ENCODE measurements around the gene PHAF1.

PHAF1 gene

DNA sequence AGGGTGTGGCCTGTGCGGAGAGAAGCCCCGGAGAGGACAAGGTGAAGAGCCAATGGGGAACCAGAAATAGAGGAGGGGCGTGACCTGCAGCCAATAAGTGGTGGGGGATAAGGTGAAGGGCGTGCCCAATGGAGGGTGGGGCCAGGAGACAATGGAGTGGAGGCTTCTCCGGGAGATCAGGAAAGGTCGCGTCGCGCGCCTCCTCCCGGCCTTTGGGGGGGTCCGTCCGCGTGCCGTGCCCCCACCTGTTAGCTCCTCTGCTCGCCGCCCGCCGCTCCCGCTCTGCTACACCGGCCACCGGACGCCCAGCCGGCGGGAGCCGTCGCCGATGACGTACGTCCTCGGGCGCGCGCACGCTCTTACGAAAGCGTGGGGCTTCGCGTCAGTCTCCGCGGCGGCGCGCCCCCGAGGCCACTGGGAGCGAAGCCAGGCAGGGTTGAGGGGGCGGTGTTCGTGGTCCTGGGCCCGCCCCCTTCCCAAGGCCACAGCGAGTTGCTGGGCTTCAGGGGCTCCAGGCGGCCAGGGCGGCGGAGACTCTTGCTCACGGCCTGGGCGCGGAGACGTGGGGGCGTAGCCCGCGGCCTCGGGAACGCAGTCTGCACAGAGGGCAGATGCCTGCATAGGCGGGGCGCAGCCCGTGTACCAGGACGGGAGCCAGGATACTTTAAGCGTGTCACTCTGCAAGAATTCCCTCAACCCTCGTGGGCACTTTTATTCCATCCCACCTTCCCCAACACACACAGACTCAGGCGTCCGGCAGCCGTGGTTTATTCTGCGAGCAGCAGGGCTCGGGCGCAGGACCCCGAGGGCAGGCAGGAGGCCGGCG, 74.1 kb downstream of the PHAF1 start, which contains the start of gene MATCAP1:
Gene MATCAP1, minus strand, starts transcription at position 337 of the 826 bp plus-strand sequence. CDS start 3,353 bp downstream, outside the sequence.
- DNase-seq: peak; percentile 83

- no peak for DNase-seq
These were observed 74.8 kb downstream of the PHAF1 start for GRCh38 chr16:67184453-67184994.

GRCh38 chr16:67184995-67185650, 75.4 kb downstream of the PHAF1 start:
- DNase-seq: no peak

- DNase-seq: no peak
These were observed 76.0 kb downstream of the PHAF1 start for GRCh38 chr16:67185651-67186134.

- no peak for DNase-seq
These were observed 76.8 kb downstream of the PHAF1 start for GRCh38 chr16:67186550-67186950.

DNA sequence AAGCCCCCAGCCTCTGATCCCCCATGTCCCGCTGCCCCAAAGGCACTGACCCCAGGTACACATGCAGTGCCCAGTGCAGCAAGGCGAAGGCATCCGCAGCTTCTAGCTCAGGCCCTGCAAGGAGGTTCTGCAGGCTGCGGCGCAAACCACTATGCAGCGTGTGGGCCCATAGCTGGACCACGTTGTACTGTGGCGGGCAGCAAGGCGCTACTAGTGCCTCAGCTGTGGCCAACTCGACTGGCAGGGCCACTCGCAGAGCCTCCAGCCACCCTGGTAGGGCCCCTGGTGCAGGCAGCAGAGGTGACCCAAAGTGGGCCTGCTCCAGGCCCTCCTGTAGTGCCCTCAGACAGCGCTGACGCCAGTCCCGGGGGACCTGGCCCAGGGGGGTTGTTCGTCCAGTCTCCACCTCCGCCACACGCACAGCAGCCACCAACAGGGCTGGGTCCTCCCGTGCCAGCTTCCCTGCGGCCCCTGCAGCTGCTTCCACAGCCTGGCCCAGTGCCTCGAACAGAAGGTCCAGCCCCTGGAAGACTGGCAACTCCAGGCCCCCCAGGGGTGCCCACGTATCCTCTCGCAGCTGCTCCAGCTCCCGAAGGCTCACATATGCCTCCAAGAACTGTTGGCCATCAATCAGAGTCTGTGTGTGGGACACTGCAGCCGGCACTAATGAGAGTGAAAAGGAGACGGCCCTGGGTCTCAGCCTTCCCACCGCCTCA, 77.6 kb downstream of the PHAF1 start:
- no peak for DNase-seq

GRCh38 chr16:67188323-67188722, 78.6 kb downstream of the PHAF1 start:
- DNase-seq: no peak

- DNase-seq: no peak
These were observed 79.1 kb downstream of the PHAF1 start for GRCh38 chr16:67188798-67189197.

DNA sequence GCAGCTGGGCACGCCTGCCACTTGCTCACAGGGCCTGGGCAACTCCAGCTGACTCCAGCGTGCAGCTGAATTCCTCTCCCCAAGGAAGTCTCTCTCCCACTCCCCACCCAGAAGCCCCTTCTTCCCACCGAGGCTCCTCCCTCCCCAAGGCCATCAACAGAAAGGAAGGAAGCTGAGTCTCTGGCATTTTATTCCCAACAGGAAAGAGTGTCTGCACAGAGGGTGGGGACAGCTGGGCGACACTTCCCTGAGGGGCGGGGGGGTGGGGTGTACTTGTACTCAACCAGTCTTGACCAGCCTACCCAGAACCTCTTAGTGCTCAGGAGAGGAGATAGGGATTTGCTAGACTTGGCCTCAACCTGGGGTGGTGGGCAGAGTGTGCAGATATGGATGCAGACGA, 80.3 kb downstream of the PHAF1 start, which contains the start of gene EXOC3L1:
Gene EXOC3L1, minus strand, starts transcription at position 96 of the 400 bp plus-strand sequence. CDS start 460 bp downstream, outside the sequence.
- no peak for DNase-seq

GRCh38 chr16:67190448-67191399, 81.0 kb downstream of the PHAF1 start:
- no peak for DNase-seq

- no peak for DNase-seq
These were observed 81.8 kb downstream of the PHAF1 start for GRCh38 chr16:67191411-67191994.

DNA sequence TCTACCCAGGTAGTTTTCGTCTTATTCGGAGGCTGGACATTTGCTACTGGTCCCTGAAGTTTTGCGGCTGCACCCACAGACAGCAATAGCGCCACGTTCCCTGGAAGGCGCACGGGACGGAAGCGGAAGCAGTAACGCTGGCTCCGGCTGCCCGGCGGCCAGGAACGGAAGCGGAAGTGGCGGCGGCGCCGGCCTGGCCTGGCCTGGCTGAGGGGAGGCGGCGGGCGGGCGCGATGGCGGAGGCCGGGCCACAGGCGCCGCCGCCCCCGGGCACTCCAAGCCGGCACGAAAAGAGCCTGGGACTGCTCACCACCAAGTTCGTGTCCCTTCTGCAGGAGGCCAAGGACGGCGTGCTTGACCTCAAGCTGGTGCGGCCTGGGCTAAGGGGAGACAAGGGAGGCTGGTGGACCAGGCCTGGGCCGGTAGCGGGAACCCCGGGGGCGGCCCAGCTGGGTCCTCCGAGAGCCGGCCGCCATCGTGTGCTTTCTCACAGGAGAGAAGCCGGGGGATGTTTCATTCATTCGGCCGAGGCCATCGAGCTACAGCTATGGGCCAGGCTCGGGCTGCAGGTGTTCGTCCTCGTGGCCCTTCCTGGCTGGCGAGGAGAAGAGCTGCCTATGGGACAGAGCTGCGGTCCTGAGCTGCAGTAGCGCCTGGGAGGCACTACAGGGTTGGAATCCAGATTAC, 82.4 kb downstream of the PHAF1 start, which contains the start of gene E2F4:
Gene E2F4, plus strand, starts transcription at position 161 of the 687 bp plus-strand sequence. Its CDS starts 73 bp downstream, at position 234.
- no peak for DNase-seq

DNA sequence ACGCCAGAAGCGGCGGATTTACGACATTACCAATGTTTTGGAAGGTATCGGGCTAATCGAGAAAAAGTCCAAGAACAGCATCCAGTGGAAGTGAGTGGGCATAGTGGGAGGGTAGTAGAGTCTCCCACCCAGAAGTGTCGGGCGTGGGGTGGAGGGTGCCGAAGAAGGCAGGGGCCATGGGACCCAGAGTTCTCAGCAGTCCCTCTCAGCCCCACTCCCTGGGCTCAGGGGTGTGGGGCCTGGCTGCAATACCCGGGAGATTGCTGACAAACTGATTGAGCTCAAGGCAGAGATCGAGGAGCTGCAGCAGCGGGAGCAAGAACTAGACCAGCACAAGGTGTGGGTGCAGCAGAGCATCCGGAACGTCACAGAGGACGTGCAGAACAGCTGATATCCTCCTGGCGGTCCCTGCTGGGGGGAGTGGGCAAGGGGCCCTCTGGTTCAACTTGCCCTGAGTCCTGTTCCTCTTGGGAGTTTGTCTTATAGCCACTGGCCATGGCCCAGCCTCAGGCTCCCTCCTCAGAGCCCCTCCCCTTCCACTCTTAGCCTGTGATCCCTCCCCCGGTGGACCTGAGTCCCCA, 83.1 kb downstream of the PHAF1 start:
- no peak for DNase-seq

DNA sequence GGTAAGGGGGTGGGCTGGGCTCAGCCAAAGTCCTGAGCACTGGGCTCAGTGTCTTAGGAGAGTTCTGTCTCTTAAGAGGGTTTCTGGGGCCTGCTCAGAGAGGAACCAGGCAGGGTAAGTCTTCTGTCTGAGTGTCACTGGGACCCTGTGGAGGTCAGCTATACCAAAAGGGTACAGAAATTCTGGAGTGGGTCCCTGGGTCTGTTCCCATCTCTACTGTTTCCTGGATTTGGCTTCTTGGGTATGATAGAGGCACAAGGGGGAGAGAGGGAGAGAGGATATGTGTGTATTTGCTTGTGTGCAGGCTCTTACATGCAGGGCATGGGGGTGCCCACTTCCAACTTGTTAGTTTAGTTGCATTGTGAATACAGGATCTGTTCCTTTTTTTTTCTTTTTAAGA, 83.8 kb downstream of the PHAF1 start:
- no peak for DNase-seq

- DNase-seq: no peak
These were observed 84.5 kb downstream of the PHAF1 start for GRCh38 chr16:67194260-67194659.

DNA sequence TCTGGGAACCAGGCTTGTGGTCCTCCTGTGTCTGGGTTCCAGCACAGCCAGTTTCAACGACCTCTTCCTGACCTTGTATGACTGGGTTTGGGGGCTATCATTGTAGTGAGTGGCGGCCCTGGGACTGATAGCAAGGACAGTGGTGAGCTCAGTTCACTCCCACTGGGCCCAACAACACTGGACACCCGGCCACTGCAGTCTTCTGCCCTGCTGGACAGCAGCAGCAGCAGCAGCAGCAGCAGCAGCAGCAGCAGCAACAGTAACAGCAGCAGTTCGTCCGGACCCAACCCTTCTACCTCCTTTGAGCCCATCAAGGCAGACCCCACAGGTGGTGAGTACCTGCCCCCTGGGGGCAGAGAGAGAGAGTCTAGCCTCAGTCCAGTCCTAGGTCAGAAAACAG, 85.9 kb downstream of the PHAF1 start:
- no peak for DNase-seq

DNA sequence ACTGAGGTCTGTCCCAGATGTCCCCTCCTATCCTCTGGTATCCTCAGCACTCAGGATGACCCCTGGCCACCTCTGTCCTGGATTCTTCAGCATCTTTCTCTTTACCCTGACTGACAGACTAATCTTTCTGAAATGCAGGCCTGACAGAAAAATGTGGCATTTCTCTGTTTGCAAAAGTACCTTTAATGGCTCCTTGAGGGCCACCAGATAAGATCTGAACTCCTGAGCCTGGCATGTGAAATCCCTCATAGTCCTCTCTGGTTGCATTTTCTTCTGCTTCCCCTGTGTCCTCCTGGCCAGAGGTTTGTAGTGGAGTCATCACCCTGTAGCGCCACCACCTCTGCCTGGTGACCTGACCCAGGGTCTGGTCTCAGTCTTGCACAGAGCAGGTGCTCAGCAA, 87.1 kb downstream of the PHAF1 start:
- no peak for DNase-seq

GRCh38 chr16:67197704-67198103, 88.0 kb downstream of the PHAF1 start:
- no peak for DNase-seq

All from NCI-H2081 treated with DMSO at 0.1 percent for 48 hours (cell line).